Measurements from ENCODE around the gene RHBDL1. TPM values are rescaled to one million over a fixed set of nuclear protein-coding genes. Genes with fewer than 3 reads are reported as not detected.

The RHBDL1 gene
- total and polyA plus RNA-seq, 9 of the 15 experiments (the other 6 are each of a cell fraction or from before 2014, with no cell fraction given), result 0.03 to 5.6 (median 1.3) TPM; not detected in 1

DNA sequence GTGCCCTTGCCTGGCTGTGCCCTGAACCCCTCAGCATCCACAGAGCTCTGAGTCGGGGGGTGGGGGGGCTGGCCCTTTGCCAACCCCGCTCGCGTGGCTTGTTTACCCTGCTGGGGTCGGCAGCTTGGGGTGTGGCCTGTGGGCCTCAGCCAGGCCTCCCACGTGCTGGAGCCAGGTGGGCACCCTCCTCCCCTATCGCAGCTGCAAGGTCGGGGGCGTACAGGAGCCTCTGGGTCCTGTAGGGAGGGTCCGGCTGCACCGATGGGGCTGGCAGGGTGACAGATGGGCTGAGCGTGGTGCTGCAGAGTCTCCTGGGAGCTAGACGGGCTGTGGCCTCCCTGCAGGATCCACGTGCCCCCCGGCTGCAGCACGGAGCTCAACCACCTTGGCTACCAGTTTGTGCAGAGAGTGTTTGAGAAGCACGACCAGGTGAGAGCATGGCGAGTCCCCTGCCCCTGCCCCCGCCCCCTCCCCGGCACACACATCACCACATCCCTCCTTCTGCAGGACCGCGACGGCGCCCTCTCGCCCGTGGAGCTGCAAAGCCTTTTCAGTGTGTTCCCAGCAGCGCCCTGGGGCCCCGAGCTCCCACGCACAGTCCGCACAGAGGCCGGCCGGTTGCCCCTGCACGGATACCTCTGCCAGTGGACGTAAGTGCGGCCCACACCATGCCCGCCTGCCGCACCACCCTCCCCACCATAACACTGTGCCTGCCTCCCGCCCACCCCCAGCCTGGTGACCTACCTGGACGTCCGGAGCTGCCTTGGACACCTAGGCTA, 3.9 kb upstream of the RHBDL1 start:
- Histone ChIP-seq H3K27ac (ENCODE audit: extremely low read depth, low read depth, low read length) (no peak overlapping the region), H3K36me3 (ENCODE audit: control insufficient read depth, insufficient read depth, low read length) (peaks cover 60% of the 10 kb centered on the region), H3K9ac (ENCODE audit: insufficient read depth in 1 of 2, low read depth in 2 of 2, low read length in 2 of 2) (peak overlapping the region in 1 of 2 experiments; percentile 52; a peak in 2 of 4 replicates), H3K9me1 (ENCODE audit: control insufficient read depth, insufficient read depth, low read length) (no peaks in the 10 kb centered on the region), H2AFZ (ENCODE audit: low read depth, low read length) (no peak overlapping the region), H3K4me3 (no peak overlapping the region), H3K4me1 (replicated peaks in 1 of 2; ENCODE audit: control insufficient read depth in 2 of 2, insufficient read depth in 2 of 2, low read length in 2 of 2) (peaks cover 24 to 98% of the 10 kb centered on the region in 2 experiments), H3K27me3 (ENCODE audit: control insufficient read depth in 2 of 2, insufficient read depth in 2 of 2, low read length in 2 of 2) (no peaks in the 10 kb centered on the region), H3K9me3 (replicated peaks; ENCODE audit: control insufficient read depth, insufficient read depth, low read depth, low read length) (no peaks in the 10 kb centered on the region), H3K79me2 (ENCODE audit: control insufficient read depth, insufficient read depth, low read length) (peaks cover 28% of the 10 kb centered on the region), H3K4me2 (ENCODE audit: insufficient read depth, low read length) (no peak overlapping the region), H4K20me1 (replicated peaks; ENCODE audit: control insufficient read depth, insufficient read depth, low read length) (0 out of 2 replicates have a peak, but pooled peaks cover 4% of the 10 kb centered on the region)
- ATAC-seq (no peak), DNase-seq (ENCODE audit: extremely low read depth in 1 of 4, low spot score in 3 of 4) (no peak), FAIRE-seq (no peak)
- ChIA-PET POLR2A (interaction anchor here (1.1 kb wide), 1 partner anchor 83 kb away, joined by 3 read pairs; no protein-coding TSS in a partner anchor), CTCF (ENCODE audit: low intra/inter-chr PET ratio) (no interaction called here)
- BruUV-seq (replicated peaks), result no TSS peak
- TF ChIP-seq NFIC (IDR thresholded peaks at IDR 0.05) (peak; percentile 76), POLR2G (IDR thresholded peaks at IDR 0.05; ENCODE audit: low read depth, low read length) (peak; percentile 26), RBFOX2 (IDR thresholded peaks at IDR 0.05; ENCODE audit: low read depth, low read length) (peak; percentile 39), NFE2 (IDR thresholded peaks at IDR 0.05; ENCODE audit: low read depth) (no peak)
- WGBS (ENCODE audit: insufficient coverage, low coverage, missing lambda C conversion rate), result 90% methylated on average over 28 of the region's 40 CpGs
- in situ Hi-C loops (cut with MboI) (loop anchor here (10.0 kb wide), 1 partner anchor 277 kb away; the partner anchor contains the start of gene NME4), intact Hi-C loops (cut with micrococcal nuclease) (no loop called here)

All from K562 (cell line).